GM19025 (cell line): ENCODE results near the gene KLC1.

ENCODE experiments used
- ATAC-seq: cut with Tn5 transposase; IDR thresholded peaks from one replicate; pipeline ENCODE4 v1.9.1; 2021; ENCODE audit warnings: mild to moderate bottlenecking, low read depth, moderate library complexity; ENCODE audit not compliant: unreplicated experiment

Gene KLC1

GRCh38 chr14:103743691-103744090 lies 114.7 kb downstream of the KLC1 start:
- ATAC-seq: no peak

- no peak for ATAC-seq
Measured at GRCh38 chr14:103744621-103745395, 115.8 kb downstream of the KLC1 start.

- ATAC-seq: no peak
Measured at GRCh38 chr14:103745424-103745823, 116.4 kb downstream of the KLC1 start.

- no peak for ATAC-seq
Measured at GRCh38 chr14:103746701-103747100, 117.7 kb downstream of the KLC1 start.

- ATAC-seq: no peak
Measured at GRCh38 chr14:103748534-103748857, 119.5 kb downstream of the KLC1 start.

- no peak for ATAC-seq
Measured at GRCh38 chr14:103749452-103749851, 120.4 kb downstream of the KLC1 start.

GRCh38 chr14:103749860-103750259 lies 120.8 kb downstream of the KLC1 start:
- no peak for ATAC-seq
